Midbrain (tissue), 1 donor: ENCODE measurements around the gene RANBP10.
"Not testable (repeated sequence)": the region's sequence is repeated elsewhere in the genome, so short reads cannot be mapped to it uniquely, and the experiment has no call there.

Source experiments
- DNase-seq: peaks from one replicate; lab custom pipeline; 2025; lab: John Stamatoyannopoulos, UW

RANBP10 gene

GRCh38 chr16:67779256-67780014 is 26.9 kb downstream of the RANBP10 start:
- no peak for DNase-seq

- DNase-seq = no peak
These were observed 31.1 kb downstream of the RANBP10 start for GRCh38 chr16:67775273-67775672.

GRCh38 chr16:67774457-67774853 is 31.9 kb downstream of the RANBP10 start:
- no peak for DNase-seq

GRCh38 chr16:67773569-67774456 is 32.5 kb downstream of the RANBP10 start:
- DNase-seq = no peak

GRCh38 chr16:67773099-67773498 is 33.3 kb downstream of the RANBP10 start:
- no peak for DNase-seq

GRCh38 chr16:67770346-67770991 is 35.9 kb downstream of the RANBP10 start:
- no peak for DNase-seq

- DNase-seq = no peak
These were observed 38.4 kb downstream of the RANBP10 start for GRCh38 chr16:67767953-67768352.

- DNase-seq = no peak
These were observed 40.1 kb downstream of the RANBP10 start for GRCh38 chr16:67766291-67766690.

GRCh38 chr16:67764158-67764667 is 42.1 kb downstream of the RANBP10 start:
- DNase-seq = no peak

GRCh38 chr16:67763066-67763465 is 43.3 kb downstream of the RANBP10 start:
- no peak for DNase-seq

- DNase-seq = no peak
These were observed 44.0 kb downstream of the RANBP10 start for GRCh38 chr16:67762385-67762784.

GRCh38 chr16:67761924-67762323 is 44.4 kb downstream of the RANBP10 start:
- DNase-seq = no peak

- DNase-seq = no peak
These were observed 45.5 kb downstream of the RANBP10 start for GRCh38 chr16:67760956-67761230.

GRCh38 chr16:67760206-67760955 is 46.0 kb downstream of the RANBP10 start:
- no peak for DNase-seq

- DNase-seq = no peak
These were observed 47.4 kb downstream of the RANBP10 start for GRCh38 chr16:67758966-67759365.

GRCh38 chr16:67758006-67758405 is 48.4 kb downstream of the RANBP10 start:
- DNase-seq = no peak

GRCh38 chr16:67752641-67753040 is 53.7 kb downstream of the RANBP10 start:
- DNase-seq = no peak

- DNase-seq = not testable (repeated sequence)
These were observed 55.0 kb downstream of the RANBP10 start for GRCh38 chr16:67751331-67751730.

- no peak for DNase-seq
These were observed 55.9 kb downstream of the RANBP10 start for GRCh38 chr16:67750466-67750865.

- DNase-seq = no peak
These were observed 56.8 kb downstream of the RANBP10 start for GRCh38 chr16:67749436-67750078.

GRCh38 chr16:67748834-67749233 is 57.5 kb downstream of the RANBP10 start:
- DNase-seq = no peak
